OCI-M1 (cell line): ENCODE results near the gene ZNF653.
"Not testable (repeated sequence)": the region's sequence is repeated elsewhere in the genome, so short reads cannot be mapped to it uniquely, and the experiment has no call there.

Experiments
- DNase-seq: peaks from one replicate; lab custom pipeline; 2025; lab: John Stamatoyannopoulos, UW

The ZNF653 gene

GRCh38 chr19:11481534-11482383 is 23.9 kb downstream of the ZNF653 start:
- DNase-seq: peak; percentile 100

- no peak for DNase-seq
These were observed 24.7 kb downstream of the ZNF653 start, which contains the start of gene ELAVL3 for GRCh38 chr19:11480715-11481533. Gene ELAVL3, minus strand, starts transcription at chr19:11481046. Its CDS starts 438 bp downstream, at chr19:11480608.

GRCh38 chr19:11479898-11480714 is 25.5 kb downstream of the ZNF653 start:
- DNase-seq: no peak

- DNase-seq: no peak
These were observed 26.3 kb downstream of the ZNF653 start for GRCh38 chr19:11479090-11479897.

- DNase-seq: no peak
These were observed 27.2 kb downstream of the ZNF653 start for GRCh38 chr19:11478167-11479089.

GRCh38 chr19:11475861-11476260 is 29.8 kb downstream of the ZNF653 start:
- DNase-seq: no peak

GRCh38 chr19:11475343-11475742 is 30.3 kb downstream of the ZNF653 start:
- DNase-seq: not testable (repeated sequence)

GRCh38 chr19:11473725-11474124 is 31.9 kb downstream of the ZNF653 start:
- DNase-seq: no peak

- DNase-seq: not testable (repeated sequence)
These were observed 37.3 kb downstream of the ZNF653 start for GRCh38 chr19:11468266-11468845.

GRCh38 chr19:11465600-11465999 is 40.0 kb downstream of the ZNF653 start:
- DNase-seq: no peak

GRCh38 chr19:11464333-11465265 is 41.0 kb downstream of the ZNF653 start:
- DNase-seq: no peak

GRCh38 chr19:11463391-11463790 is 42.2 kb downstream of the ZNF653 start:
- no peak for DNase-seq

GRCh38 chr19:11461453-11461852 is 44.2 kb downstream of the ZNF653 start:
- DNase-seq: no peak

GRCh38 chr19:11460207-11460606 is 45.4 kb downstream of the ZNF653 start:
- peak; percentile 43 for DNase-seq

GRCh38 chr19:11458912-11459311 is 46.7 kb downstream of the ZNF653 start:
- not testable (repeated sequence) for DNase-seq

- DNase-seq: no peak
These were observed 47.3 kb downstream of the ZNF653 start for GRCh38 chr19:11458236-11458900.

GRCh38 chr19:11457831-11458230 is 47.8 kb downstream of the ZNF653 start:
- no peak for DNase-seq

GRCh38 chr19:11457115-11457514 is 48.5 kb downstream of the ZNF653 start:
- DNase-seq: peak; percentile 51
